DMS114 treated with DMSO at 0.1 percent for 48 hours (cell line): Measurements from ENCODE around the gene MPDU1.
A peak's percentile ranks its signal among the peaks of the same experiment; 100 is the strongest.

Experiments used
- DNase-seq: peaks from one replicate; lab custom pipeline; 2025; ENCODE audit not compliant: unreplicated experiment; lab: John Stamatoyannopoulos, UW

Gene MPDU1

GRCh38 chr17:7583253-7584109, at the start of gene MPDU1:
Gene MPDU1, plus strand, starts transcription at chr17:7583852. Its CDS starts 11 bp downstream, at chr17:7583863.
- peak; percentile 90 for DNase-seq

GRCh38 chr17:7538050-7538449, 45.6 kb upstream of the MPDU1 start:
- no peak for DNase-seq

- DNase-seq: no peak
These were observed 44.6 kb upstream of the MPDU1 start for GRCh38 chr17:7538891-7539545.

GRCh38 chr17:7541074-7541621, 42.5 kb upstream of the MPDU1 start:
- DNase-seq: no peak

GRCh38 chr17:7544911-7545310, 38.7 kb upstream of the MPDU1 start:
- no peak for DNase-seq

GRCh38 chr17:7548585-7549400, 34.9 kb upstream of the MPDU1 start, which contains the start of gene TNFSF12:
Gene TNFSF12, plus strand, starts transcription at chr17:7549058. Its CDS starts 96 bp downstream, at chr17:7549154.
- DNase-seq: no peak

GRCh38 chr17:7549401-7550055, 34.1 kb upstream of the MPDU1 start:
- no peak for DNase-seq

GRCh38 chr17:7550344-7550743, 33.3 kb upstream of the MPDU1 start:
- no peak for DNase-seq

- DNase-seq: no peak
These were observed 32.3 kb upstream of the MPDU1 start for GRCh38 chr17:7551396-7551795.

- DNase-seq: no peak
These were observed 31.0 kb upstream of the MPDU1 start for GRCh38 chr17:7552621-7553051.

GRCh38 chr17:7553356-7553755, 30.3 kb upstream of the MPDU1 start:
- DNase-seq: no peak

GRCh38 chr17:7555320-7555948, 28.2 kb upstream of the MPDU1 start:
- DNase-seq: no peak

GRCh38 chr17:7556627-7557026, 27.0 kb upstream of the MPDU1 start:
- no peak for DNase-seq

- DNase-seq: no peak
These were observed 26.4 kb upstream of the MPDU1 start for GRCh38 chr17:7557147-7557764.

GRCh38 chr17:7557775-7558543, 25.7 kb upstream of the MPDU1 start:
- no peak for DNase-seq

- no peak for DNase-seq
These were observed 24.9 kb upstream of the MPDU1 start, which contains the start of gene TNFSF13 for GRCh38 chr17:7558544-7559319. Gene TNFSF13, plus strand, starts transcription at chr17:7558750. Its CDS starts 290 bp downstream, at chr17:7559040.

GRCh38 chr17:7559320-7560171, 24.1 kb upstream of the MPDU1 start:
- no peak for DNase-seq
